Measurements from ENCODE around the gene NABP1.
"Not testable (repeated sequence)": the region's sequence is repeated elsewhere in the genome, so short reads cannot be mapped to it uniquely, and the experiment has no call there.

The NABP1 gene, protein sequence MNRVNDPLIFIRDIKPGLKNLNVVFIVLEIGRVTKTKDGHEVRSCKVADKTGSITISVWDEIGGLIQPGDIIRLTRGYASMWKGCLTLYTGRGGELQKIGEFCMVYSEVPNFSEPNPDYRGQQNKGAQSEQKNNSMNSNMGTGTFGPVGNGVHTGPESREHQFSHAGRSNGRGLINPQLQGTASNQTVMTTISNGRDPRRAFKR

DNA sequence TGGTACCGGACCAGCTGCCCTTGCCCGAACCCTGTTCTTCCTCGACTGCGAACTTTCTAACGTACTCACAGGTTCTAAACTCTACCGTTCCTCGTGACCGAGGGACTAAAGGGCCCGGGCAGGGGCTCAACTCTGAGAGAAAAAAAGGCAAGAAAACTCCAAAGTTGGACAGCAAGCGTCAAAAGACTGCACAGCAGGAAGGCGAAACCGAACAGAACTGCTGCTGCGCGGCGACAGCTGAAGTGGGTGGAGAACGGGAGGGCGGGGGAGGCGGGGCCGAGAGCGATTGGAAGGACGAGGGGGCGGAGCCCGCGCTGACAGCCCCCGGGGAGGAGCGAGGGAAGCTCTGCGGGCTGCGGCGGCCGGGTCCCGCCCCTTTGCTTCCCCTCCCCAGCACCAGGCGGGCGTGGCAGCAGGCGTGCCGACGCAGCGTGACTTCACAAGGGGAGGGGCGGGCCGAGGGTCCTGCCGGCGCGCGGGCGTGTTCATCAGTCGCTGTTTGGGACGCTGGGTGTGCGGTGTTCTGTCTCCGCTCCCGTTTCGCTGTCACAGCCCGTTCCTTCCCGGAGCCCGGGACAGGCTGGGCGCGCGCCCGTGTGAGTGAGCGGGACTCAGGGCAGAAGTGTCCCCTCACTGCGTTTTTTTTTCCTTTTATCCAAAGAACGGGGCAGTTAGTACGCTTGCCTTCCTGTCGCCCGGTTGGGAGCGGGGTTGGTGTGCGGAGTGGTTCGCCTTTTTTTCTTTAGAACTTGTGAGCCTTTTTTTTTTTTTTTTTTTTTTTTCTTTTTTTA is at the start of gene NABP1:
NABP1 (plus strand) TSS at position 491 of the 791 bp plus-strand sequence. CDS start 479 bp downstream, outside the sequence.
- peak; percentile 99 for DNase-seq

DNA sequence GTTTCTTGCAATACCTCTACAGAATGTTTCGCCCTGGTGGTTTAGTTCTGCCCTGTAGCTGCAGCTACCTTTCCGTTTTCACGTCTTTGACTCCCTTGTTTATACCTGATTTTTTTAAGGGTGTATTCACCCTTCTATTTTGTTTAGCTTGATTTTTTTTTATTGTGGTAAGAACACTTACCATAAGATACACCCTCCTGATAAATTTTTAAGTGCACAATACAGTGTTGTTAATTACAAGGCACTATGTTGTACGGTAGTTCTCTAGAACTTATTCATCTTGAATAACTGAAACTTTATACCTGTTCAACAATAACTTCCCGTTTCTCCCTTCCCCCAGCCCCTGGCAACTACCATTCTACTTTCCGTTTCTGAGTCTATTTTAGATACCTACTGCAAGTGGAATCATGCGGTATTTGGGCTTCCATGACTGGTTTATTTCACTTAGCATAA is 48.9 kb upstream of the NABP1 start:
- no peak for DNase-seq

DNA sequence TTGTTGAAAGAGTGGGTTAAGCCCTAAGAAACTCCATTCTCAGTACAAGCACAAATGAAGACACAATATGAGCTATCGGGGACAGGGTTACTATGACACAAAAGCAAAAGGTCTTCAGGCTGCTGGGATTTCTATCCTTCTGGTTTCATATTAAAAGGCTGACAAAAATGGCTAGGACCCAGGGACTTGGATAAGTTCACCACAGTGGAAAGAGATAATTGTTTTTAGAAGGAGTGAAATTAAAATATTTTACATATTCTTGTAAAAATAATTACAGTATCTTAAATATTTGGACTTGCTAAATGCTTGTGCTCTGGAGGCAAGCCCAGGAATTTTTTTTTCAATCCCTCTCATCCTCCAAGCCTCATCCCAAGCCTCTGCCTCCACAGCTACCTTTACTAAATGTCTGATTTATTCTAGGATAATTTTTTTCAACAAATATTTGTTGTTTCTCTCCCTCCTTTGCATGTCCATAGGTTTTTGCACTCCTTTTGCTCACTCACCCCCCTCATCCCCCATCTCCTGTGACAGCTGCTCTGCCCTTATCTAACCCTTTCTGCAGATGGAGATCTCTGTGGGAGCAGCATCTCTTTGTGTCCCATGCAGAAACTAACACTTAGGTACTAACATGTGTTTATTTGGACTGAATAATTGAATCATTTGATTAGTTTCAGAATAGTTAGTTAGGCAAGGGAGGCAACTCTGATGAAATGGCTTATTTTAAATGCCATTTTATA is 47.8 kb upstream of the NABP1 start:
- DNase-seq = no peak

DNA sequence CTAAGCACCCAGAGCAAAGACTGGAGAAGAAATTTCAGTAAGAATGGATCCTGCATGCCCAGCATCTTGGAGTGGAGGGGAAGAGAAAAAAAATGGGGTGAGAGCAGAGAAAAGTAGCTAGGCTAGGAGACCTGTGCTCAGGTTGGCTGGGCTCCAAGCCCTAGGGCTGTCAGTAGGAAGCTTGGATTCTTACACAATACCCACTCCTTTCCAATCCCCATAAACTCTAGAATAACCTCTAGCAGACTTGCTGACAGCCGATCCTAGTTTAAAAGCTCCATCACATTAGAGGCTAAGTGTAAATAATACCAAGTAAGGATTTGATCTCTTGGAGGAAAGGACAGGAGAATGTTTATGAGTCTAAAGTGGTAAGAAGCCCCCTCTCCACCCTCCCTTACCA is 46.2 kb upstream of the NABP1 start:
- DNase-seq = no peak

DNA sequence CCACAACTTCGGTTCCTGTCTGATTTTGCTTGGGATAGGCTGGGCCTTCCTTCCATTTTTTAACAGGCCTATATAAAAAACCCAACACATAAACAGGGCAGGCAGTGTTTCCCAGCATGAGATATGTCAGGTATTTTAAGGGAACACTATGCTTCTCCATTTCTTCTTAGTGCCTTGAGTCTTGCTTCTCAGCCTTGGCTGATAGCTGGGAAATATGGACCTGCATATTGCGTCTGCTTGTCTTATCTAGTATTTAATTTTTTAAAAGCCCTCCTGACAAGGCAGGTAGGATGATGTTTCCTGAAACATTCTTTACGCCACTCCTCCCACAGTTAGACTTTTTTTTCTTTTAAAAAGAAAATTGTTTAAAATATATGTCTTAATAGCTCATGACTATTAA is 45.5 kb upstream of the NABP1 start:
- DNase-seq = no peak

DNA sequence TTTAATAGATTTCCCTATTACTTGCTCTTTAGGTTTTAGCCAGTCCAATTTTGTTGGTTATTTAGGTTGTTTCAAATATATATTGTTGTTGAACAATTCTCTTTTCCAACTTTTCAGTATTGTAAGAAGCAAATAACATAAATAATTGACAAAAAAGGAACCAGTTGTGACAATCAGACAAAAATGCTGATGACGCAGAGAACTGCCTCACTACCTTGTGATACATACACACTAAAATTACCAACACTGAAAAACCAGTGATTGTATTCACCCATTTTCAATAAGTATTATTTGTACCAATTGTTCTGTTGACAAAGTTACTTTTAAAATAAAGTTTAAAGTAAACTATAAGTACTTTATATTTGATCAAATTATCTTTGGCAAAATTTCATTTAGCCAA is 43.1 kb upstream of the NABP1 start:
- no peak for DNase-seq

DNA sequence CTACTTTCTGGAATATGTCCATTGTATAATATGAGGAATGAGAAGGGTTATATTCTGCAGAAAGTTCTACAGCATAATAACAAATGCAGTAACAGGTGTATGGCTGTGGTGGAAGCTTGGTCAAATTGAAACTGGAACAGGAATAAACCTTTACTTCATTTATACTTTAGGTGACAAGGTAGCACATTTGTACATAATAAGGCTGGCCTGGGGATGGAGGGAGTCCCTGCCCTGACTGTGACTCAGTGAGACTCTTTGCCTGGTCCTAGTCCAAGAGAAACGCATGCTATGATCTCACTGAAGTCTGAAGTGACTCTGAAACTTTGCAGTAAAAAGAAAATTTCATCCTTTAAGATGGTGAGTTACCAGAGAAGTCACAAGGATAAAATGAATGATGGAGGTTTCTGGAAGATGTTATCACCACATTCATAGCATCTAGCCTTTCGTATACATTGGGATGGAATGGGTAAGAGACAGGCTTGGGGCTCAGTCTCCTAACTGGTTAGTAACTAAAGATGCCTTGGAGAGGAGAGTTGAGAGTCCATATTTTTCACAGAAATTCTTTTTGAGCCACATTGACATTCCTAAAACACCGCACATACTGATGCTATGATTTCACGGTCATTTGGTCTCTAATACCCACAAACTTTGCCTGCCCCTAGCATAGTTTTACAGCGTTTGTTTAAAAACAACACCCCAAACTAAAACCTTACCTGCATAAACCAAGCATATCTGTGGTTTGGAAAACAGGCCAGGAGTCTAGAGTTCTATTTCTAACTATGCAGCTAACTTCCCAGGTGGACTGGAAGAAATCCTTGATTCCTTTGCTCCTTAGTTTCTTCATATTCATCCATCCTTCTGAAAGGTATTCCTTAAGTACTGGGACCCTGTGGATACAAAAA is 42.4 kb upstream of the NABP1 start:
- DNase-seq = no peak

DNA sequence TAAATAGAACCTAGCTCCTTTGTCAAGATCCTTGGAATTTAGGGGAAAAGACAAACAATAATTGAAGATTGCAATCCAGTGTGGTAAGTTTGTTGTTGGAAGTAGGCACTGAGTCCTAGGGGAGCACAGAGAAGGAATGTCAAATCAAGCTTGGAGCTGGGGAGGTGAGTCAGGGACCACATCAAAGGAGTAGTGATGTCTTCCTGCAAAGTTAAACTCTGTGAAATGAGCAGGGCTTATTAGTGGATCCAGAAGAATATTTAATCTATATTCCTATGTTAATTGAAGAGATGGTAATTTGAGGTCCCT is 41.7 kb upstream of the NABP1 start:
- DNase-seq = no peak

DNA sequence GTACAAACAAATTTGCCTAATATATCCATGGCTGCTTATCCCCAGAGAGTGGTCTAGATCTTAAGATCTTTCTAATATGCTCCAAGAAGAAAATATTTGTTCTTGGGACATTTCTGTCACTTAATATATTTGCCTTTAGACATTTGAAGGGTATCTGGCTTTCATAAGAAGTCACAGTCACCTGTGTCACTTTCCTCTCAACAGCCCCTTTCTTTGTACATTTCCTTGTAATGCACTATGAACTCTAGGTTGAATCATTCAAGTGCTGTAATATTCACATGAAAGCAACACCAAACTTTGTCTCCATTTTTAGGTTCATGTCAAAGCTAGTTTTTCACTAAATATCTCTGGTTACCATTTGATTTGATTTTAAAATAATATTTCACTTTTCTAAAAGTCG is 41.4 kb upstream of the NABP1 start:
- DNase-seq = no peak

DNA sequence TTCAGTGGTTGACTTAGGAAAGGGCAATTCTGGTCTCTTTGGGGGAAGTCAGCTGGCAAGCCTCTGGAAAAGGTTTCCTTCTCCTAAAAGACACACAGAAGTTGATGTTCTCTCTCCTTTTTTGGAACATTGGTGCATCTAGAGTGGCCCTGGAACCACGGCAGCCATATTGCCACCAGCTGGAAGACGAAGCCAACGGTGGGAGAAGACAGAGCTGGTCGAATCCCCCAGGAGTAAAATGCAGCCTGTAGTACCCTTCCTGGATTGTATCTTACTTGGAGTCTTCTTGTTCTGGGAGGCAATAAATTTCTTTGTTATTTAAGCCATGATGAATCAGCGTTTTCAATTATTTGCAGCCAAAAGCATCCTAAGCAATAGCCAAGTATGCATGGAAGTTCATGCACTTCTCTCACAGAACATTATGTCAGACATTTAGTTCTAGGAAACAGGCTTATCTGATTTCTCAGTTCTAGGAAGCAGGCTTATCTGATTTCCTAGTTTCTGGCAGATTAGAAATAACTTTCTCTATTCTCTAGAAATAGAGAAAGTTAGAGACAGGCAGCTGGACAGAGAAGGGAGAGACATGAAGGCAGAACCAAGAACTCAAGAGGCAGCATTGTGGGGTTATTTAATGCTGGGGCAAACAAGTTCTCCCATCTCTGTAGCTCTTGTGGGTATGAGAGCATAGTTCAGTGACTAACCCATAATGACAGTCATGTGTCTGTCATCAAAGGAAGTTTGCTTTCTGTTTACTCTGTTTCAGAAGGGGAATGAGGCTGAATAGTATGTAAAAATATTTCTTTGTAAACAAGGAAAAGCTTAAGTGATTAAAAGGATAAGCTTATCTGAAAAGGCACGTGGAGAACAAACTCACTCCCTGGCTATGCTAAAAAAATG is 40.5 kb upstream of the NABP1 start:
- no peak for DNase-seq

DNA sequence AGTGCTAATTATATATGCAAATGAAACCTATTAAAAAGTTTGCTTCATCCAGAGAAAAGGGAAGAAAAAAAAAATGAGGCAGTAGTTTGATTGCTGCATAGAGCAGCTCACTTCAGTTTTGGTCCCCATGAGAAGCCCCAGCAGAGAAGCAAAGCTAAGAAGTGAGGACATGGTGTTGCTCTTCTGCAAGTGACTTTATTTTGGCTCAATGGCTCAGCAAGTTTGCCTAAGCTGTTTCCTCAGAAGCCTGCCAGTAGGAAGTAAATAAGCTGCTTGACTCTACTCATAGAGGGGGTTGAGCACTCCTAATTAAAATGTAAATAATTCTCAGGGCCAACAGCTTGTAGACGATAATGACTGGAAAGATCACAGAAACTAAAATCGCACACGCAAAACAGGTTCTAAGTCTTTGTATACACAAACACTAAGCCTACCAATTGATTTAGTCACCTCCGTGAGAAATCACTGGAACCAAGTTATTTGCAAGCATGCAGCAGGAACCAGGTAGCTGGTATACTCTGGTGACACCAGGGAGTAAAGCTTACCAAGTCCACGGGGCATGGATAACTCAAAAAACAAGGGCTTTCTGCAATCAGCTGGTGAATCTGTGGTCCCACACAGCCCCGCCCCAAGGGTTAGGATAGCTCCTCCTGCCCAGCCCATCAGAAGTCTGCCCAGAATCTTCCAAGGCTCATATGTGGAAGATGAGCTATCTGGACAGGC is 39.7 kb upstream of the NABP1 start:
- DNase-seq = peak; percentile 33

DNA sequence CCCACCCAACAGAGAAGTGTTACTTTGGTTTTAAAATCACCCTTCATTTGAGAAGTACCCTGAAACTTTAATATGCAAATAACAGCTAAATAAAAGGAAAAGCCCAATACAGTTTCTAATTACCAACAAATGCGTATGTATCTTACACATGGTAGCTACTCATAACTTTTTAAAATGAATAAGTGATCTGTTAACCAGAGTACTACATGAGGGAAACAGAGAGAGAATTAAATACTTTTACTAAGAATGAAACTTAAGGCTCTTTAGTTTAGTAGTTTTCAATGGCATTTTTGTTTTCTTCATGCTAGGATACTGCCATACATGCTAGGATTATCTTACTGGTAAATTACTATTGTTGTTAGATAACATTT is 39.1 kb upstream of the NABP1 start:
- DNase-seq = no peak

DNA sequence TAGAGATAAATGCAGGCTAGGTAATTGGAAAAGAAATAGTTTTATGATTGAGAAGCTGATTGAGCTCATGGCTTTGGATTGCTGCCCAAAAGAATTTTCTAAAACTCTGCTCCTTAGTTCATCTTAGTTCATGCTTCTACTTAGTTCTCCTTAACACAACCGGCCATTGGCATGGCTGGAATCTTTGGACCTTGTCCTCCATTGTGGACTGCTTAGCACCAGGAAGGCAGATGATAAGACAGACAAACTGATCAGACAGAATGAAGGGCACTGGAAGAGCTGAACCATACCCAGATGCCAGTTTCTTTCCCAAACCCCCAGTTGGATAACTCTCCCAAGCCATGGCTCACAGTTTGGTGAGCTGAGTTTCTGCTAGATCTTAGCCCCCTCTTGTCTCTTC is 36.3 kb upstream of the NABP1 start:
- no peak for DNase-seq

DNA sequence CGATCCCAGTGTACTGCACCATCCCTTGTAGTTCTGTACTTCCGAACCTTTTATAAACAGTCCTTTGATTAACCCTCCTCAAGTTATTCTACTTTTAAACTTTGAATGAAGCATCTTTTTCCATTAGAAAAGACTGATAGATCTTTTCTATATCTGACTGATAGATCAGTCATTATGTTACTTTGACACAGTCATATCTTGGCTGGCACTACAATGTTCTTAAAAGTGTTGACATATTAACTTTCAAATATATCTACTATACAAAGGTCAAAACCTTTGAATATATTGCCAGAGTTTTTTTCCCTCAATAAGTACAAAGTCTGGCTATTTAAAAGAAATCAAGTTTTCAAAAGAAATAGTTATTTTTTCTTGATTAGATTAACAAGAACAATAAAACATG is 35.4 kb upstream of the NABP1 start:
- no peak for DNase-seq

DNA sequence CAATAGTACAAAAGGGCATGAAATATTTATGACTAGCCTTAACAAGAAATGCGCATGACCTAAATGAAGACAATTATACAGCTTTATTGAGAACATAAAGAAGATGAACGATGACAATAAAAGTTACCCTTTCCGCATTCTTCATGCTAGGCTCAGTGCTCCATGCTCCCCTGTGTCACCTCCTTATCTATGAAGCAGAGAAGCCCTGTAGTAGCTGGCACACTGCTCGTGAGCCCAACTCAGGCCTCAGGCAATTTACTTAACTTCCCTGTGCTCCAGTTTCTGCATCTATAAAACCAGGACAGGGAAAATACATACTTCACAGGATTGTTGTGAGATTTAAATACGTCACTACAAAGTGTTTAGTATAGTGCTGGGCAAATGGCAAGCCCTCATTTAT is 34.5 kb upstream of the NABP1 start:
- DNase-seq = no peak

DNA sequence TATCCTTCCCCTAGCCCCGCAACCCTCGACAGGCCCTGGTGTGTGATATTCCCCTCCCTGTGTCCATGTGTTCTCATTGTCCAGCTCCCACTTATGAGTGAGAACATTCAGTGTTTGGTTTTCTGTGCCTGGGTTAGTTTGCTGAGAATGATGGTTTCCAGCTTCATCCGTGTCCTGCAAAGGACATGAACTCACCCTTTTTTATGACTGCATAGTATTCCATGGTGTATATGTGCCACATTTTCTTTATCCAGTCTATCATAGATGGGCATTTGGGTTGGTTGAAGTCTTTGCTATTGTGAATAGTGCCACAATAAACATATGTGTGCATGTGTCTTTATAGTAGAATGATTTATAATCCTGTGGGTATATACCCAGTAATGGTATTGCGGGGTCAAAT is 33.3 kb upstream of the NABP1 start:
- not testable (repeated sequence) for DNase-seq

DNA sequence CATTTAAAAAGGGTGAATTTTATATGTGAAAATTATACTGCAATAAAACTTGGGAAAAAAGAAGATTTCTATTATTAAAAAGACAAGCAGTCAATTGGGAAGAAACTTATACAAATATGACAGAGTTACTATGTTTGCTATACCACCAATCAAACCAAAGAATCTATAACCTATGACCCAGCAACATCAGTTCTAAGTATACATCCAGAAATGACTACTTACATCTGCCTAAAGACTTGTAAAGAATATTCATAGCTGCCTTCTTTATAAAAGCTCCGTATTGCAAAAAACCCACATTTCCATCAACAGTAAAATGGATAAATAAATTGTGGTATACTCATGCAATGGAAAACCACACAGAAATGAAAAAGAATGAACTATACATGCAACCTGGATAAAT is 32.9 kb upstream of the NABP1 start:
- no peak for DNase-seq

DNA sequence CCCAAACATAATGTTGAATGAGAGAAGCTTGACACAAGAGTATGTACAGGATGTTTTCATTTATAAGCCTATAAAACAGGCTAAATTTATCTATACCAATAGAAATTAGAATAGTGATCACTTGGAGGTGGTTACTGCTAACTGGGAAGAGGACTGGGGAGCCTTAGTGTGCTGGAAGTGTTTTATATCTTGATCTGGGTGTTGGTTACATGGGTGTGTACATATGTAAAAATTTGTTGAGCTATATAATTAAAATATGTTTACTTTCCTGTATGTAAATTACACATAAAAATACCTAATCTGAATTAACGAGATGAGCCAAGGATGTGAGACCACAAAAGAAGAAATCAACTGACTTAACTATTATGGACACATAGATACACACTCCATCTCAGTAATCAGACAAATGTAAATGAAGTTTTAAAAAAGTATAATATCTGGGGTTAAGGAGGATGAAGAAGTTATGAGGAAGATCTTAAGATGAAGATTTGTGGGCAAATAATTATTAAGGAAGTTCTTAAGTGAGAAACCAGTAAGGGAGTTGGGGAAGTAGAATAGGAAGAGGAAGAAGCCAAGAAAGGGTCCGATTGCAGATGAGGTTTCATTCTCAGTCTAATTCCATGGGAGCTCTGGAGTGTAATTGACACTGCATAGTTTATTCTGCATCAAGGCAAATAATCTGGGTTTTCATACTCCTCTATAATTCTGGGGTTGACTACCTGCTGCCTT is 32.3 kb upstream of the NABP1 start:
- DNase-seq = no peak

DNA sequence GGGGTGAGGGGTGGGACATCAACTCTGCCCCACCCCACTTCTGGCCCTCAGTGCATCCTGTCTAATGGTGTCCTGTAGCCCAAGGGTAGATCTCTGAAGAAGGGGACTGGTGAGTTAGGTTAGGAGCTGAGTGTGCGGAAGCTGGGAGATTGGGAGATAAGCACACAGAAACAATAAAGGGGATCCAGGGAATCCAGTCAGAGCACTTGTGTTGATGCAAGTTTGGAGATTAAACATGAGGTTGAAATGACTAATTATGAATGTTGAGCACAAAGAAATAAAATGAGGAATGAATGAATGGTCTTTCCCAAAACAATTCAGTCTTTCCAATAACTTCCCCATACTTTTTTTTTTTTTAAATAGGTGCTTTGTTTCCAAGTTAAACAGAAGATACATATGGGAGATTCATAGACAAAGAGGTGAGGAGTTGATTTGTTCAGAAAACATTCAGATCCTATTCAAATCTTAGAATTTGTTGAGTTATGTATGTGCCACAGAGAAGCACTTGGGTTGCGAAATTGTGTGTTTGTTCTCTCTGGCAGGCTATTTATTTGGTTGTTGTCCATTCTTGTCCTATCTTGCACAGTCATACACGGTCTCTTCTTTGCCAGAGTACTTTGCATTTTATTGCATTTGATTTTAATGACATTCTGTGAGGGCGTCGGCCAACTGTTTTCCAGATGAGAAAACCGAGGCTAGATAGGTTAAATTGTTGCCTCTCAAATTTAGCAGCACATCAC is 31.6 kb upstream of the NABP1 start:
- no peak for DNase-seq

DNA sequence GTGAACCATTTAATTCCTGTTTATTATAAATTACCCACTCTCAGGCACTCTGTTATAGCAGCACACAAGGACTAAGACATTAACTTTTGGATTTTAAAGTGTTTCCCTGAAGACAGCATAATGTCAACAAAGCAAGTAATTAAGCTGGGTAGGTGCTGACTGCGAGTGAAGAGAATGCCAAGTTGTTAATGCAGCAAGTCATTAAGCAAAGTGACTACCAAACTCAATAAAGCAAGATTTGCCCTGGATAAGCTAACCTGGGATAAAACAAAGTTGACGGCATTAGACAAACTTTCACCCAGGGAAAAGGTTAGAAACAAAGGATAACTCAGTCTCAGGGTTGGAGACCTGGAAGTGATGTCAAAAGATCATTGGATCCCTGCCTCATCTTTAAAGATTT is 28.4 kb upstream of the NABP1 start:
- DNase-seq = no peak

All from stimulated activated CD8-positive, alpha-beta memory T cell treated with anti-CD3 and anti-CD28 coated beads, Interleukin-4, amount 100 ng/mL, for 48 hours (primary cell).